Stimulated activated naive CD4-positive, alpha-beta T cell treated with Interleukin-2 at 50 U/mL for 16 hours (primary cell): Measurements from ENCODE around the gene ATP11A.

Experiments used
- DNase-seq: peaks from one replicate; lab custom pipeline; 2025; lab: John Stamatoyannopoulos, UW

ATP11A gene

DNA sequence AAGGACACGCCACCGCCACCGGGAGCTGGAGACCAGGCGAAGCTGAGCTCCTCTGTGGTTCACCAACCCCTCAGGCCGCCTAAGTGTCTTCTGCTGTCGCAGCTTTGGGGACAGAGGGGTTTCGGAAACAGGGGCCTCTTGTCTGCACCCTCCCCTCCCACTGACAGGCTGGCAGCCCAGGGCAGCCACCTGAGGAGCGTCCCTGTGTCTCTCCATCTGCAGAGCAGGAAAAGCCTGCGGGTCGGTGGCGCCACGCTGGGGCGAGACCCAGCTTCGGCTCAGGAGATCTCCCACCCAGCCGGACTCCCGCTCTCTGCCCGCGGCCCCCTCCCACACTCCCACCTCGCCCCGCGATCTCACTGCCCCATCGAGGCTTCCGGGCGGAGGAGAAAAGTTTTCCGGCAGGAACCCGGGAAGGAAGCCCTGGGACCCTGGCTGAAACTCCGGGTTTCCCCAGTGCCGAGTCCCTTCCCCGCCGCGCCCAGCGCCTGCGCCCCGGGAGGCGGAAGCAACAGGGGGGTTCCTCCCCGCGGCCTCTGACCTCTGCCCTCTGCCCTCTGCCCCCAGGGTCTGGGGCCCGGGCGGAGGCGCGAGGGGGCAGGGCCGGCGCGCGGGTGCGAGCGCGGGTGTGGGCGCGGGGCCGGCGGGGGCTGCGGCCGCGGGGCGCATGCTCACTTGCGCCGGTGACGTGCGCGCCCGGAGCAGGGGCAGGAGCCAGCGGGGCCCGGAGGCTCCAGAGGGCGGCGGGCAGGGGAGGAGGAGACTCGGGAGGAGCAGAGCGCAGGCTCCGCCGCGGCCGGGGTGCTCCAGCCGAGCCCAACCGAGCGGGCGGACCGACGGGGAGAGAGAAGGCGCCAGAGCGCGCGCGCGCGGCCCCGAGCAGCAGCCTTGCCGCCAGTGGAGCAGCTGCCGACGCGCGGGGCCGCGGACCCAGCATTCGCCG lies at the start of gene ATP11A:
Gene ATP11A (plus strand): TSS at position 736 of the 943 bp plus-strand sequence. CDS start 379 bp downstream, outside the sequence.
- peak; percentile 84 for DNase-seq

DNA sequence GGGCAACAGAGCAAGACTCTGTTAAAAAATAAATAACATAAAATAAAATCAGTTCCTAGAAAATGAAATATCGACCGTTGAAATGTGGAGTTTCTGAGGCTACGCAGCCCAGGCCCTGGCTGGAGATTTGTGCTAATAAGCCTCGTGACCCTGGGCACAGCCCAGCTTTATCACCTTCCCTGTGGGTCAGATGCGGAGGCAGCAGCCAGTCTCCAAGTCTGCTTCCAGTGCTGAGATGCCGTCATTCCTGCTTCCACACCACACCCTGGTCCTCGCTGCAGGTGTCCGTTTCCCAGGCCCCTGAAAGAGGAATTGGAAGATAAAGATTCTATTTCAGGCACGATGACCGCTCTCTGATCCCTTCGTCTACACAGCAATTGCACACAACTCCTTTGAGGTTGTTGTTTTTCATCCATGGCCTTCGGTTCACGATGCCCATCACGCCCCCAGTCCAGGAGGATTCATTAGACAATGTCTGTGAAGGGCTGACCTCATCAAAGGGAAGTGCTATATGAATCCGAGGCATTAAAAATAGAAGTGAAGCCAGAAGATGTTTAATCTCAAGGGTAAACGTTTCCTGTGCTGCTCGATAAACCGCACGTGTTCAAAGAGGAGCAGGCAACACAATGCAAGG lies 48.3 kb upstream of the ATP11A start:
- no peak for DNase-seq

DNA sequence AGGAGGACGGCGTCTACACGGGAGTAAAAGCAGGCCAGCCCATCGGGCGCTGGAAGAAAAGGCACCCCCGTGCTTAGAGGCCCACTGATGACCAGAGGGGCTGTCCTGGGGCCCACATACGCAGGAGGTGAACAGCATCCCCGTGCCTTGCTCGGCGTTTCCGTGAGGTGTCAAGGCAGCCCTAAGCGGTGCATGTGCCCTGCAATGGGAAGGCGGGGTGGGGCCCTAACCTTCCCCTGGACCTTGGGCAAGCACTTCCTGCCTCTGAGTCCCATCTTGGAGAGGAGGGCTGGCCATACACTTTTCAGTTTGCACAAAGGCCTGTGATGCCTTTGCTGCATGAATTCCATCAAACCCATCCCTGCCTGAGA lies 47.8 kb upstream of the ATP11A start:
- no peak for DNase-seq

DNA sequence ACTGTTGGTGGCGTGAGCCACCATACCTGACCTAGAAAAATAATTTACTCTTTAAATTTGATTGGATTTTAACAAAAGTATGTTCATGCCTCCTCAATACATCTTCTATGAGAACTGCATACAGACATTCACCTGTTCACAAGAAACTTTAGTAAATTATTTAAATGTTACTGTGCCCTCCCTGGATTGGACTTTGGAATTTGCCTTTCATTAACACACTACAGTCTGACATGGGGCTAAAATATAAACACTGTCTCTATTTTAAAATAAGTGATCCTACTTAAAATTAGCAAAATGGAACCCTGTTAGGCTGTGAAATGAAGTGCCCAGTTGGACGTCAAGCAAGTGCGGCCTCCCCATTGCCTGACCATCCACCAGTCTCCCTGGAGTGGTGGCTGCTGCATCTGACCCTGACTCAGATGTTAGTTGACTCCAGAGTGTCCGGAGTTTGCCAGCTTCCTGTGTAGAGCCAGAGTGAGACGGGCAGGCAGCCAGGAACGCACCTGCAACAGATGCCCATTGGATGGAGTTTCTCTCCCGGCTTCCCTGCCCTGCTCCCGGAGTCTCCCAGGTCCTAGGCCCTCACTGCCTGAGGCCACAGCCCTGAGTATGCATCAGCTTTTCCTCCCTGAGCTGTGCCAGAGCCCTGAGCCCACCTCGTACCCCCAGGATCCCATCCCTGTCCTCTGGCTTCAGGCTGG lies 45.9 kb upstream of the ATP11A start:
- no peak for DNase-seq

DNA sequence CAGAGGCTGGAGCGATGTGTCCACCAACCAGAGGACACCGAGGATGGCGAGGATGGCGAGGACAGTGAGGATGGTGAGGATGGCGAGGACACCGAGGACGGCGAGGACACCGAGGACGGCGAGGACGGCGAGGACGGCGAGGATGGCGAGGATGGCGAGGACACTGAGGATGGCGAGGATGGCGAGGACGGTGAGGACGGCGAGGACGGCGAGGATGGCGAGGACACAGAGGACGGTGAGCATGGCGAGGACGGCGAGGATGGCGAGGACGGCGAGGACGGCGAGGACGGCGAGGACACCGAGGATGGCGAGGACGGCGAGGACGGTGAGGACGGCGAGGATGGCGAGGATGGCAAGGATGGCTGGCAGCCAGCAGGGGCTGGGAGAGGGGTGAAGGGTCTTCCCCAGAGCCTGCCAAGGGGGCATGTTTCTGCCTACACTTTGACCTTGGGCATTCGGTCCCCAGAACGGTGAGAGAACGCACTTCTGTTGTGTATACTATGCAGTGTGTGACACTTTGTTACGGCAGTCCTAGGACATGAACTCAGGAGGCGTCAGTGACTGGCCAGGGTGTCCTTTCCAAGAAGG lies 44.4 kb upstream of the ATP11A start:
- DNase-seq = no peak

DNA sequence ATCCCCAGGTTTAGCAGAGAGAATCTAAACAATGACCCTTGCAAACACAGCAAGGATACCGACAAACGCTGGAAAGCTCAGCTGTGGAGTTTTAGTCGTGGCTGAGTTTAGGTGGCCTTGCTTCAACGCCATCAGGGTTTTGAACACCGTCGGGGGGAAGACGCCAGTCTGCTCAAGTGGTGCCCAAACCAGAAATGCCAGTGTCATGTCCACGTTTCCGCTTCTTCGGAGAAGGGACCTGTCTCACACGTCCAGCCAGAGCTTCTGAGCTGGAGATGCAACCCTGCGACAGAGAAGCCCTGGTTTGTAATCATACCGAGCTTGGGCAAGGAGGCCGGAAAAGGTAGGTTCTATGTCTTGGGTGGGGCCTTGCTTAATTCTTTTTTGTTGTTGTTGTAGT lies 42.6 kb upstream of the ATP11A start:
- no peak for DNase-seq

DNA sequence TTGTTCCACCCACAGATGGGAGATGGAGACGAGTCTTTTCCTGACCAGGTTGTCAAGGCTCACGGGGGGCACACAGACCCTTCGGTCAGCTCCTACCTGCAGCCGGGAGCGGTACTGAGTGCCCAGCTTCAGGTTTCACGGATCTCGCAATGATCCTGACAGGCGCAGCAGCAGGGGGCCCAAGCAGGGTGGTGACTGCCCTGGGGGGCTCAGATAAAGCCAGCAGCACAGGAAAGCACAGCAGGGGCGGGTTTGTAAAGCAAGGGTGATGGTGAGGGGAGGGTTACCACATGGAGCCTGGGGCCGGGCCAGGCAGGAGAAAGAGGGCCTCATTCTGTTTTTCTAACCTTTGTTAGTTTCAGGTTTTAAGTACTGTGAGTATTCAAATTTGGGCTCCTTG lies 41.7 kb upstream of the ATP11A start:
- no peak for DNase-seq

DNA sequence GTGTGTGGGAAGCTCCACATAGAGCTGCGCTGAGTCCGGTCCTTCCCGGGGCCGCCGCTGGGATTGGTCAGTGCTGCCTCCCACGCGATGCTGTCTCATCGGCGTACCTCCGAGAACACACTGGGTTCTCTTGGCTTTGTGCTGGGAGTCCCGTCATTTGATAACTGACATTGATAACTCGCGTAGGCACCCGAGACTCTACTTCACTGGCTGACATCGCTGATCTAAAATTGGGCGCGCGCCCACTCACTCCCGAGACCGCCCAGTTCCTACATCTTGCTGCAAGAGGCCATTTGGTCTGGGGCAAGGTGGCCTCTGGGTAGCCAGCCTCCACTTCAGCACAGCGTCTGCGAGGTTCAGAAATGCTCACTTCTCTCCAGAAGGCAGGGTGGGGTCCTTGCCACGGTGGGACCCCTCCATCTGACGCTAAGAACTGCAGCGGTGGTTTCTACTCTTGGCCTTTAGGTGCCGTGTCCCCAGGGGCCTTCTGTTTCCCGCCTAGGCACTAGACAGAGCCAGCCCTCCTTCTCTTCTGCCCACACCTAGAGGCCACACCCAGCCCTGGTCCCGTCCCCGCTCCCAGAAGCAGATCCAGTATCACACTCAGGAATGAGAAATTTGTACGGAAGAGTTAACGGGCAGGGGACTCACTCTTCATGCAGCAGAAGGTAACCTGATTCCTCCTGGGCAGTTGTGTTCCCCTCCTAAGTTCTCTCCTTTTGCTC lies 40.7 kb upstream of the ATP11A start:
- no peak for DNase-seq

DNA sequence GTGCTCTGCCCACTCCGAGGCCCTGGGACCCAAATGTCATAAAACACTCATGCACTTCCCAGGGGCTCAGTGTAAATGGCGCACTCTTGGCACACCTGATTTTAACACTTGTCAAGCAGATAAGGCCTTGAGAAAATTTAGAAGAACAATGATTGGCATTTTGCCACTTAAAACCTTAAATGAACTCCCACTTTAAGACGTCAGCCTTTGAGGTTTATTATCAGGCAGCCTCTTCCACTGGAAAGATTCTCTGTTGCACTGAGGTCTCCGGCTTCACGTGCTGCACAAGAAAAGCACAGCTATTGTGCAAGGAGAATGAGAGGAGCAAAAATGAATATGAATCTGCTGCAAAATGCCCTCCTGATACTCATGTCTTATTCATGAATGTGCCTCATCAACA lies 38.5 kb upstream of the ATP11A start:
- DNase-seq = no peak

DNA sequence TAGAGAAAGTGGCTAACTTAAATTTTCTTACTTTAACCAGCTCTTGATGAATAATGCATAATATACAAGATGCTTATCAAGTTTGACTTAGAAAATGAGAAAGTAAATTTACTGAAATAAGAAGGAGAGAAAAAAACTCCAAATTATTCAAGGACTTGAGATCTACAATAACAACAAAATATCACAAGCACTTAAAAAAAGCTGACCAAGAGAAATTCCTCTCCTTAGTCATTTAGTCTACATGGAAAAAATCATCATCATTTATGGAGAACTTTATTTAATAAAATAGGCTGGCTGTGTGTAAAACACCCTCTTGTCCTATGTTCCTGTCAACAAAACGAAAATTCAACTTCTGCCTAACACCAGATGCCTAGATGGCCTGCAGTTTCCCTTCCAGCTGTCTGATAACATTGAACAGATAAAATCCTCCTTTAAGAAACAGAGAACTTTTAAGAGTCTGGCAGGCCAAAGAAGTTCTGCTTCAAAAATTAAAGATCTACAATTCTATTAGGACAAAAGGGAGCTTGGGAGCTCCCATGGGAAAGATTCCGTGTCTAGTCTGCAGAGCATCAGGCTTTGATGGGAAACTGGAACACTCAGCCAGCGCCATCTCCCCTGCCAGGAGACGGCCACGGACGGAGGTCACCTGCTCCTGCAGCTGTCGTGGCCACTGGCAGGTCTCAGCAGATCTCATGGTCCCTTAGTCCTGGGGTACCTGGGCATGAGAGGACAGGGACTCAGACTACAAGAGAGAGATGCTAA lies 37.9 kb upstream of the ATP11A start:
- no peak for DNase-seq

DNA sequence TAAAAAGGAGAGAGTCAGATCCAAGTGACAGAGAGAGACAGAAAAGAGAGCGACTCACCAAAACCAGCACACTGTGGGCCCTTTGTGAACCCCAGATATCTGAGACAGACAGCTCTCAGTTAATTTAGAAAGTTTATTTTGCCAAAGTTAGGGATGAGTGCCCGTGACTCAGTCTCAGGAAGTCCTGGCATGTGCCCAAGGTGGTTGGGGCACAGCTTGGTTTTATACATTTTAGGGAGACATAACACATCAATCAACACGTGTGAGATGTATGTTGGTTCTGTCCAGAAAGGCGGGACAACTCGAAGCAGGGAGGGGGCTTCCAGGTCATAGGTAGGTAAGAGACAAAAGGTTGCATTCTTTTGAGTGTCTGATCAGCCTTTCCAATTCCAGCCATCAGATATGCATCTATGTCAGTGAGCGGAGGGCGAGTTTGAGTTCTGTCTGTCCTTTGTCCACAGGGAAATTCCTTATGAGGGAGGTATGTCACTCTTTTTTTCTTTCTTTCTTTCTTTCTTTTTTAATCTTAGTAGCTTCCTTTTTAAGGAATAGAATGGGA lies 37.2 kb upstream of the ATP11A start:
- DNase-seq = no peak

DNA sequence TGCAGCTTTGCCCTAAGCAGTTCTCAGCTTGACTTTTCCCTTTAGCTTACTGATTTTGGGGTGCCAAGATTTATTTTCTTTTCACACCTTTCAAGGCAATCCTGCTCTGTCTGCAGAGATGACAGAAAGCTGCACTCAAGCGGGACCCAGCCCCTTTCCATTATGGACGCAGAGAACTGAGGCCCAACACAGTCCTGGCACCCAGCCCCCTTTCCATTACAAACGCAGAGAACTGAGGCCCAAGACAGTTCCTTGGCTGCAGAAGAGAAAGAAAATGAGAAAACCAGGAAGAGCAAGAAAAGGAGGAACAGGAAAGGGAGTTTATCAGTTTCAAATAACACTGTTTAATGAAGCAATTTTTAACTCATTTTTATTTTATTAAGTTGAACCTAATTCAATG lies 36.8 kb upstream of the ATP11A start:
- no peak for DNase-seq

DNA sequence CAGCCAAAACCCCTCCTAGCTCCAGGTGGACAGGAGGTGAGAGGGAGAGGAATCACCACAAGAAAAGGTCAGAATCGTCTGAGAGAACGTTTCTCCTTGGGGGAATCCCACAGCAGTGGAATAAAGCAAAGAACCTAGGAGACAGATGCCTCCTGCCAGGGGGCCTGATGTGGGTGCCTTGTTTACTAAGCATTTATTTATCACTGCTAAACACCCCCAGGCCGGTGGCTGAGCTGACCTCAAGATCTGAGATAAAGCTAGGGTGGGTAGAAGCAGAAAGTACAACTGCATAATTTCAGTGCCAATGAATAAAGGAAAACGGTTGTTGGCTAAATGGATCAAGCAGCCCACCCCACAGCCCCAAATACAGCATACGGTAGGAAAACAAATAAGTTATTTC lies 33.9 kb upstream of the ATP11A start:
- no peak for DNase-seq

DNA sequence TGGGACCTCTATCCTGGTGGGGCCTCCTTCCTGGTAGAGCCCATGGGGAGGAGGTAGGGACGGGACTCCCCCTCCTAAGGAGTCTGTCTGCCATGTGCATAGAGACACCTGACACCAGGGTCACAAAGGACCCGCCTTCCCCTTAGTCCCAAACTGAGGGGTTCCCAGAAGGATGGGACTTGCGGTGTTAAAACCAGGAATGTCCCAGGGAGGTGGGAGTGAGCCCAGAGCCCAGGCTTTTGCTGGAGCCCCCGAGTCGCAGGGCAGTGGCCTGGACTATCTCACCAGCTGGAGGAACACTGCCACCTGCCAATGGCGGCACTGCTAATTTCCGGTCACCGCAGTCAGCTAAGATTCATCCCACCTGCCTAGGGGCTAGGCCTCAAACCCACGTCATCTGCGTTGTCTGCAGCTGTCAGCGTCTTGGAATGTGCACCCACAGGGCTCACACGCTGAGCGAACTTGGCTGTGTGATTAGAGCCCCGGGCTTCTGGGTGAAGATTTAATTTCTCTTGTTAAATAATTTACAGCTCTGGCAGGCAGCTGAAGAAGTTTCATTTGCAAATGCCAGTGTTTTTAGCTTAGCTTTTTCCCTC lies 31.9 kb upstream of the ATP11A start:
- DNase-seq = no peak

DNA sequence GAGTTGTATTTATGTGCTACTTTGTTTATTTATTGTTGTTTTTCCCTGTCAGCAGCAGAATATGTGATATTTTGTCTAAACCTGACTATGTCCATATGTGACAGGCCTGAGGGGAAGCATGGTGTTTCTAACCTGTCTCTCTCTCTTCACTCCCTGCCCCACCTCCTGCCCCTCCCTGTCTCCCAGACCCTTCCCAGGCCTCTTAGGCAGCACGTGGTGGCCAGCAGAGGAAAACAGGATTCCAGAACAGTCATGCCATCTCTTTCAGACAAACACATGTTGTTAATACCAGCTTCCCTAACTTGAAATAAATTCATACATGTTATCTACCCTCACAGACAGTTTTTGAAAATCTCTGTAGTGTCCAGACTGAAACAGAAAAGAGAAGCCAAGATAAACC lies 31.0 kb upstream of the ATP11A start:
- DNase-seq = no peak

DNA sequence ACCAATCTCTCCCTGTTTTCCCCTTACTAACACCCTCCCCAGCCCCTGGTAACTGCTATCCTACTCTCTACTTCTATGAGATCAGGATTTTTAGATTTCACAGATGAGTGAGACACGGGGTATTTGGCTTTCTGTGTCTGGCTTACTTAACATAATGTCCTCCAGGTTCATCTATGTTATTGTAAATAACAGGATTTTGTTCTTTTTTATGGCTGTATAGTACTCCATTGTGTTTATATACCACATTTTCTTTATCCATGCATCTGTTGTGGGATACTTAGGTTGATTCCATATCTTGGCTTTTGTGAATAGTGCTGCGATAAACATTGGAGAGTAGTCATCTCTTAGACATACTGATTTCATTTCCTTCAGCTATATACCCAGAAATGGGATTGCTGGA lies 28.5 kb upstream of the ATP11A start:
- no peak for DNase-seq

DNA sequence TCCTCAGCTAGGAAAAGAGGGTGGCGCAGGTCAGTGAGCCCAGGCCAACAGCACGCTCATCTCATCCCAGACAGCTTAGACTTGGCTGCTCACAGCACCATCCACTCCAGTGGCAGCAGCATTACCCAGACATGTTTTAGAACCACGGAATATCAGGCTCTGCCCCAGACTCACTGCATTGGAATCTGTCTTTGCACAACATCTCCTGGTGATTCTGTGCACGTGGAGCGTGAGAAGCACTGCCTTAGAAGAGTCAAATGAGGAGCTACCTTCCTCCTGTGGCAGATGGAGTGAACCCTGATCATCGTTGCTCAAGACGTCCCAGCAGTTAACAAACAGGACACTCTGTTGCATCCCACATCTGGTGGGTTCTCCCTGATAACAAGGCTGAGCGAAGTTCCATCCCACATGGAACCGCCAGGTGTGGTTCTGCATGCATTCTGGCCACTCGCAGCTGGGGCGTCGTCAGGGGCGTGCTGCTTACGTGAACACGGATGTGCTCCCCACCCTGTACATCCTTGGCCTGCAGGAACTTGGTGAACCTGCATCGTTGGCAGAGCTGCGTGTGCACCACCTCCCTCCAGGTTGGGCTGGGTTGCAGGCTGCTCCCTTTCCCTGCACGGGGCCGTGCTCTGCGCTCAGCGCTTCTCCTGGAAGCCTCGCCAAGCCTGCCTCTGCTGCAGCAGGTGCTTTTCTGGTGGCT lies 25.2 kb upstream of the ATP11A start:
- no peak for DNase-seq

DNA sequence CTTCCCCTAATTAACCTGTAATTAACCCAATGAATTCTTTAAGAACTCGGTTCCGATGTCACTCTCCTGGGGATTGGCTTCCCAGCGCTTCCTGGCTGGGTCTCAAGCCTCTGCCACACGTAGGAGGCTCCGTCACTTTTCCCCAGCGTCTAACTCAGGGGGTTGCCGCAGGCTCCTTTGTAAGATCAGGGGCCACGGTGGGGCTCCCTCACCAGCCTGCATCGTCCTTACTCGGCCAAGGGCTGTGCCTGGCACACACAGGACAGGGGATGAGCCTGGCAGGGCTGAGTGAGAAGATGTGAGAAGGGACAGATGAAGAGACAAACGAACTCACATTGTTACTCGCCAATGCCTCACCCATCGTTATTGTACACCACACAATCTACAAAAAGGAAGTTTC lies 20.9 kb upstream of the ATP11A start:
- DNase-seq = no peak

DNA sequence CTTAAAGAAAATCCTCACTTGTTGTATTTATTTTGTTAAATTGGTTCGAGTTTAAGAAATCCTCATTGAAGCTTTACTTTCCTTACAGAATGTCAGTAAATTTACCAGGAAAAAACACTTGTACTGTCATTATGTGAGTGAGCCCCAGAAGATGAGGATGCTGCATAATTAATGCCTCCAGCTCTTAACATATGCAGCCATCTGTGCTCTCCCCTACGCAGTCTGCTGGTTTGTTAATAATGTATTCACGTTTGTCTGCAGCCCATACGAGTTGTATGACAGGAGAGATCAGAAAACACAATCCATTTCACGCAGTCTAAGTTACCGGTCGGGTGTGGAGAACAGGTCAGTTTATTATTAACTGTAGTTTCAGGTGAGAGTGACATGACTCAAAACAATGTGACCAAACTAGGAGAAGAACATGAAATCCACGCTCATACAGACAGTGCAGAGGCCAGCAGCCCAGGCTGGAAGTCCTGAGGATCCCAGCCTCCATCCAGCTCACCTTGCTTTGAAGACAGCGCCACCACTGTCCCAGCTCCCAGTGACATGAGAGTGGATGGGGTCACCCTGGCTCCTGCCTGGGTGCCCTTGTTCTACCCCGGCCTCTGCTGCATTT lies 19.8 kb upstream of the ATP11A start:
- no peak for DNase-seq
